GM19023 (cell line): ENCODE measurements around the gene CNOT2.

Source experiments
- ATAC-seq: cut with Tn5 transposase; IDR thresholded peaks from one replicate; pipeline ENCODE4 v1.9.1; 2021; ENCODE audit warnings: mild to moderate bottlenecking, moderate library complexity; ENCODE audit not compliant: unreplicated experiment

Gene CNOT2, protein sequence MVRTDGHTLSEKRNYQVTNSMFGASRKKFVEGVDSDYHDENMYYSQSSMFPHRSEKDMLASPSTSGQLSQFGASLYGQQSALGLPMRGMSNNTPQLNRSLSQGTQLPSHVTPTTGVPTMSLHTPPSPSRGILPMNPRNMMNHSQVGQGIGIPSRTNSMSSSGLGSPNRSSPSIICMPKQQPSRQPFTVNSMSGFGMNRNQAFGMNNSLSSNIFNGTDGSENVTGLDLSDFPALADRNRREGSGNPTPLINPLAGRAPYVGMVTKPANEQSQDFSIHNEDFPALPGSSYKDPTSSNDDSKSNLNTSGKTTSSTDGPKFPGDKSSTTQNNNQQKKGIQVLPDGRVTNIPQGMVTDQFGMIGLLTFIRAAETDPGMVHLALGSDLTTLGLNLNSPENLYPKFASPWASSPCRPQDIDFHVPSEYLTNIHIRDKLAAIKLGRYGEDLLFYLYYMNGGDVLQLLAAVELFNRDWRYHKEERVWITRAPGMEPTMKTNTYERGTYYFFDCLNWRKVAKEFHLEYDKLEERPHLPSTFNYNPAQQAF

GRCh38 chr12:70242695-70243509 is at the start of gene CNOT2:
Gene CNOT2, plus strand, starts transcription at chr12:70243433. Its CDS starts 34,794 bp downstream, at chr12:70278227.
- ATAC-seq: peak; percentile 76

DNA sequence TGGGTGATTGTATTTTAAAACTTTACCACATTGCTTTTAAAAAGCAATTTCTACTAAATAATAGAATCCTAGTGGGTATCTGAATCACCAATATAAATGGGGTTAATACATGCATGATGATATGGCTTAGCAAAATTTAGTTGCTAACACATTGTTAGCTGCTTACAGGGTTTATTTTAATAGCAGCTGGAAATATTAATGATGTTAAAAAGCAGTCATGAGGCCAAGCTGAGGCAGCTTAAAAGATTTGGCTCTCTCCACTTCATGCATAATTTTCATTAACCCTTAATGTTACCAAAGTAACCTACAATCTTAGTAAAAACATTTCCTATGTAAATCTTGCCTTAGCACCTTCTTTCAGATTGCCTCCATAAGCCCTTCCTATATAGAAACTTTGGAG is 49.2 kb upstream of the CNOT2 start:
- no peak for ATAC-seq

- ATAC-seq: no peak
Observed at GRCh38 chr12:70196811-70197281, 46.4 kb upstream of the CNOT2 start.

DNA sequence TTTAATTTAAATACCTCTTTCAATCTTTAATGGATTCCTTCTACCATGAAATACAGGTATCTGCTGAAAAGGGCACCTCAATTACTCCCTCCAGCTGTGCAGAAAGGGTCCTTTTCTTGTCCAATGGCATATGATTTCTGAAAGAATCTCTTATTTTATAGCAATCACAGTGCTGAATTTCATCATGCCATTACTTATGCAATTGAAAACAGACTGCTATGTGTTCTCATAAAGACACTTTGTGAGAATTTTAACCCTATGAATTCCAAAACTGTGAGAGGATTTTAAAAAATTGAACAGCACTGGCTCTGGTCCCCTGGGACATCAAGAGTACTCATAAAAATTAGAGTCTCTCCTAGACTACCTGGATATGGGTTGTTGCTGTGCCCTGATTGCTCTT is 45.9 kb upstream of the CNOT2 start:
- ATAC-seq: no peak

DNA sequence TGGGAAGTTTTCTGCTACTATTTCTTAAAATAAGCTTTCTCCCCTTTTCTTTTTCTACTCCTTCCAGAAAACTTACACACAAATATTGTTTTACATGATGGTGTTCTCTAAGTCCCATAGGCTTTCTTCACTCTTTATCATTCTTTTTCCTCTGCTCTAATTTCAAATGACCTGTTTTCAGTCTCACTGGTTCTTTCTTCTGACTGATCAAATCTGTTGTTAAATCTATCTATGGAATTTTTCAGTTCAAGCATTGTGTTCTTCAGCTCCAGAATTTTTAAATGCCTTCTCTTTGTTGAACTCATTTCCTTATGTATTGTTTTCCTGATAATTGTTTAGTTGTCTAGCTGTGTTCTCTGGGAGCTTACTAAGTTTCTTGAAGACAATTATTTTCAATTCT is 29.5 kb upstream of the CNOT2 start:
- ATAC-seq: no peak

DNA sequence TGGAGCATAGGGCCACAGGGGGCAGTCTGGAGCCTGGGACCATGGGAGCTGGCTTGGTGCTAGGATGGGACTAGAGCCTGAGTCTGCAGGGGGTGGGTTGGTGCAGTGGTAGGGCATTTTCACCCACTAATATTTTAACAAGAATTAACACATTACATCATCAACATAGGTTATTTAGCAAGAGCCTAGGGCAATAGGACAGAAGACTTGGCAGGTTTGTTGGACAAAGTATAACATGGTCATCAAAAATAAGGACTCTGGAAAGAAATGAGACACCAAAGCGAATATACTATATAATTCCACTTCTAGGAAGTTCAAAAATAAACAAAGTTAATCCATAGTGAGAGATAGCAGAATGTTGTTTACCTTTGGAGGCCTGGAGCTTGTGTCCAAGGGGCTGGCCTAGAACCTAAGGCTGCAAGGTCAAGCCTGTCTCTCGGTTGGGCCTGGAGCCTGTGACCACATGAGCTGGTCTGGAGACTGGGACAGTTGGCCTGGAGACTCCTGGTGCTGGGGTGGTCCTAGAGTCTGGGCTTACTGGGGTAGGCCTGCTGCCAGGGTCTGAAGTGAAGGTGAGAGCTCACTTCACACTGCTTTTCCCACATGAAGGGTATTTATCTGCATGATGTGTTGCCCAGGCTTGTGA is 28.1 kb upstream of the CNOT2 start:
- ATAC-seq: no peak

- ATAC-seq: no peak
Observed at GRCh38 chr12:70217416-70217815, 25.8 kb upstream of the CNOT2 start.

- ATAC-seq: no peak
Observed at GRCh38 chr12:70221626-70222025, 21.6 kb upstream of the CNOT2 start.

DNA sequence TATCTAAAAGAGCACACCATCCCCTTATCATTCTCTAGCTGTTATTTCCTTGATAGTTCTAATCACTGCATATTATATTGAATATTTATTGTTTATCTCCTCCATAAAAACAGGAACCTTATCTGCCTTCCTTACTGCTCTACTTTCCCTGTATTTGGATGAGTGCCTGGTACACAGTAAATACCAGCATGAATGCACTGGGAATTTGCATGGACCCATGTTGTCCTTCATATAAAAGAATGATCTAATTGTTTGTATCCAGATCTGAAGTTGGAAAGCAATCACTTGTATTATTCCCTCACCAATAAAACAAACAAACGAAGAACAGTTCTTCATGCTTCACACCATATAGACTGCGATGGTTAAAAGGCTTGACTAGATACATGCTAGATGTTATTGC is 15.3 kb upstream of the CNOT2 start:
- no peak for ATAC-seq

DNA sequence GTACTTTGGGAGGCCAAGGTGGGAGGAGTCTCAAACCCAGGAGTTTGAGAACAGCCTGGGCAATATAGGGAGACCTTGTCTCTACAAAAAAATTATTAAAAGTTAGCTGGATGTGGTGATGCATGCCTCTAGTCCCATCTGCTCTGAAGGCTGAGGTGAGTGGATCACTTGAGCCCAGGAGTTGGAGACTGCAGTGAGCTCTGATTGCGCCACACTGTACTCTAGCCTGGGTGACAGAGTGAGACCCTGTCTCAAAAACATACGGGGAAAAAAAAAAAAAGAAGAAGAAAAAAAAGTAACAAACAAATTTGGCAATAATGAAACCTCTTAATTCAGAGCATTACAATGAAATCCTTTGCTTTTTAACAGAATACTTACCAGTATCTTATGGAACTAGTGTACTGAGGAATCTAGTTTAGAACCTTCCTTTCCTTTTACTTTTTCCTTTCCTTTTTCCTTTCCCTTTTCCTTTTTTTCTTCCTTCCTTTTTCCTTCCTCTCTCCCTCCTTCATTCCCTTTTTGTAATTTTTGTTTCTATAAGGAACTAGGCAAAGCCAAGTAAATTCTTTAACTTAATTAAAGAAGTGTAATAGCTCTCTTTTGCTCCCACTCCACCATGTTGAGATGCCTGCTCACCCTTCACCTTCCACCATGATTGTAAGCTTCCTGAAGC is 12.2 kb upstream of the CNOT2 start:
- ATAC-seq: no peak

- ATAC-seq: no peak
Observed at GRCh38 chr12:70236990-70237389, 6.2 kb upstream of the CNOT2 start.

DNA sequence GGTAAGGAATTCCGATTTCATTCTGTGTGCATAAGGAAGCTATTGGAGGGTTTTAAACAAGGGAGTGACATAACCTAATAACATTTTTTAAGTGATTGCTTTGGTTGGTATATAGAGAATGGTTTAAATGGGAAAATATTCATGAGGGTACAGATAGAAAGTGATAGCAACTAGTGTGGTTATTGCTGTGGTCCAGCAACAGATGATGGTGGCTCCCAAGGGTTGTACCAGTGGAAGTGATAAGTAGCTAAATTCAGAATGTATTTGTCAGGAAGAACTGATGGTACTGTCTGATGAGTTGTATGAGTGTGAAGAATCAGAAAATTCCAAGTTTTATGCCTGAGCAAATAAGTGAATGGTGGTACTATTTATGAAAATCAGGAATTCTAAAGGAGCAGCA is 2.6 kb upstream of the CNOT2 start:
- ATAC-seq: no peak

DNA sequence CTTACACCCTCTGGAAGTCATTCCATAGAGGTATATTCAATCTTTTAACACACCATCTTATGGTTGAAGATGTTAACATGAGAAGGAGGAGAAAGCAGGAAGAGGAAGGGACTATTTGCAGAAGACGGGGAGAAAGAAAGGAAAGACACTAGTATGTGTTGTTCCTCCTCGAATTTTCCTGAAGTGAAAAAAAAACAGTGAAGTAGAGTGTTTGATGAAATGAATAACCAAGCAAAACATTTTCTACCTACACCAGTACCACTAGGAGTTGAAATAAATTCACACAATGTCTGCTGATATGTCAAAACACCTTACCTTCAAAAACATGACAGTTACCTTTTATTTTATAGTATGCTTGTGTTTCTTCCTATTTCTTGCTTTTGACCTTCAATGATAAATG is 1.4 kb upstream of the CNOT2 start:
- no peak for ATAC-seq

- ATAC-seq: peak; percentile 67
Observed at GRCh38 chr12:70243510-70244371, 508 bp downstream of the CNOT2 start.

DNA sequence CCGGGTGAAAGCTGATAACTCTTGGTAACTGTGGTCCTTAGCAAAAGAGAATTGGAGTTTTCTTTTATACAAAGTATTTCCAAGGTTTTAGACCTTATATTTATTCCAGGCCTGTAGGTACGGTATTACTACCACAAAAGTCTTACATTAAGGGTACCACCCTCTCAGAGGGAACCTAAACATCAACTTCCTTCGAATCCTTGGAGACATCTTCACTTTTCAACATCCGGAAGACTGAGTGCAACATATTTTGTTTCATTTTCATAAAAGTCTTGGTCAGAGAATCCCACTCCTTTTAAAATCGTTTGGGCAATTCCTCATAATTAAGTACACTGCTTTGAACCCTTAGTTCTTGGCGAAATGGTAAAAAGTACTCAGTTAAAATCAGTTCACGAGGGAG is 1.2 kb downstream of the CNOT2 start:
- no peak for ATAC-seq

DNA sequence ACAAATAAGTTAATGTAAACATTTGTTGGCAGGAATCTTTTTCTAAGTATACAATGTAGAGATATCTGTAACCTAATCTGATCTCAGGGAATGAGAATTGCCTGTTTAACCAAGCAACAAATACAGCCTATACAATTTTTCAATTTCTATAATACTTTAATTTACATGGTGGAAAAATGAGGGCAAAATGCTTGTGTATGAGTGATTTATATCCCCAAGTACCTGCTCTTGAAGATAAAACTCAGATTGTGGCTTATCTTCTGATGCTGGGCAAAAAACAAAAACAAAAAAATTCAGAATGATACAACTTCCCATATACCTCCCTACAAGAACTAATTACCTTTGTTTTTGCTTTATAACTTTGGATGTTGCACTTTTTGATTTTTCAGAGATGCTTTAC is 2.2 kb downstream of the CNOT2 start:
- ATAC-seq: no peak

DNA sequence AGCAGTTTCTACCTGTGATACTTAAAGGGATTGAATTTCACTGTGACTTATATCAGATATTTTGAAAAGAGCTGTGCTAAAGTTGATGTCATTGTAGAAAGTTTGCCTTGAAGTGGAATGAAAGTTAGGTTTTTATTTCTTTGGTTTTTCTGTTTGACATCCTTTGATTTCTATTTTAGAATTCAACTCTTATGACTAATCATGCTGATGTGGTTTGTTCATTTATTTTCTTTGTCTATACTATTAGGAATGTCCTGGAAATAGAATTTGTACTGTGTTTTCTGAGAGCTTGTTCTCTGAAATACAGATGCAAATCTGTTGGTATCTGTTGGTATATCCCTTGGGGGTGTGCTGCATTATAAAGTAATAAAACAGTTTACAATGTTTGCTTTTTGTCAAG is 3.3 kb downstream of the CNOT2 start:
- no peak for ATAC-seq

- no peak for ATAC-seq
Observed at GRCh38 chr12:70247653-70248199, 4.5 kb downstream of the CNOT2 start.

- no peak for ATAC-seq
Observed at GRCh38 chr12:70248876-70249275, 5.6 kb downstream of the CNOT2 start.
